Hindlimb muscle (tissue), 1 donor: ENCODE data around the gene CLTC. TPM values are rescaled to one million over a fixed set of nuclear protein-coding genes. Genes with fewer than 3 reads are reported as not detected.
A peak's percentile ranks its signal among the peaks of the same experiment; 100 is the strongest.

Source experiments
- DNase-seq: peaks from one replicate; pipeline ENCODE4 v3.0.0-alpha.2; 2013
- polyA plus RNA-seq: library from polyadenylated mRNA; unstranded; fragments of 120-200 nt; gene quantifications from one replicate; pipeline ENCODE4 v1.2.1, GENCODE V29; 2013; ENCODE audit not compliant: insufficient read length

The CLTC gene
- polyA plus RNA-seq, 1 donor: 121 TPM

DNA sequence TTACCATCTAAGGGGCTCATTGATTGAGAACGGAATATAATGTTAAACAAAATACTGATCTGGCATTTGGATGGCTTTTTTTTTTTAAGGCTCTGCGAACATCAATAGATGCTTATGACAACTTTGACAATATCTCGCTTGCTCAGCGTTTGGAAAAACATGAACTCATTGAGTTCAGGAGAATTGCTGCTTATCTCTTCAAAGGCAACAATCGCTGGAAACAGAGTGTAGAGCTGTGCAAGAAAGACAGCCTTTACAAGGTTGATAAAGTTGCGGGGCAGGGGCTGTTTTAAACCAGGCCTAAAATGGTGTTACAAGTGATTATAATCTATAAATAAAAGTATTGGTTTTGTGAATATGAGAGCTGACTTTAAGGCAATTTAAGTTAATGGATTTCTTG is 65.3 kb downstream of the CLTC start:
- DNase-seq: no peak

- DNase-seq: no peak
Observed at GRCh38 chr17:59688008-59688407, 68.3 kb downstream of the CLTC start.

DNA sequence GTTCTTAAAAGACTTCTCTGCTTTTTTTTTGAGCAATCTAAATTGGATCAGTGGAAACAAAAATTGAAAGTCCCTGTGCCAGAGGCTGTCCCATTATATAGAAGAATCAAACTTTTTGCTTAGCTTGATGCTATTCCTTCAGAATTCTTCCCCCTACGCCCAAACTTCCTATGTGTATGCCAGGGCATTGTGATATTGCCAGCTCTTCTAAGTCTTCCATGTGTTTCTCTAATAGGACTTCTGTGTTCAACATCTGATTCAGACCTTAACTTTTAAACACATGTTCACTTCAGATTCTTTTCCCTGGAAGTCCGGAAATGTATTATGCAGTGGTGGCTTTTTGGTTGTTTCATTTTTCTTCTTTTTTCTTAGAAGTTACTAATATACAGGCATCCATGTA is 68.8 kb downstream of the CLTC start:
- peak; percentile 30 for DNase-seq

- DNase-seq: no peak
Observed at GRCh38 chr17:59693582-59693981, 73.9 kb downstream of the CLTC start.

- DNase-seq: no peak
Observed at GRCh38 chr17:59694344-59694743, 74.6 kb downstream of the CLTC start.

DNA sequence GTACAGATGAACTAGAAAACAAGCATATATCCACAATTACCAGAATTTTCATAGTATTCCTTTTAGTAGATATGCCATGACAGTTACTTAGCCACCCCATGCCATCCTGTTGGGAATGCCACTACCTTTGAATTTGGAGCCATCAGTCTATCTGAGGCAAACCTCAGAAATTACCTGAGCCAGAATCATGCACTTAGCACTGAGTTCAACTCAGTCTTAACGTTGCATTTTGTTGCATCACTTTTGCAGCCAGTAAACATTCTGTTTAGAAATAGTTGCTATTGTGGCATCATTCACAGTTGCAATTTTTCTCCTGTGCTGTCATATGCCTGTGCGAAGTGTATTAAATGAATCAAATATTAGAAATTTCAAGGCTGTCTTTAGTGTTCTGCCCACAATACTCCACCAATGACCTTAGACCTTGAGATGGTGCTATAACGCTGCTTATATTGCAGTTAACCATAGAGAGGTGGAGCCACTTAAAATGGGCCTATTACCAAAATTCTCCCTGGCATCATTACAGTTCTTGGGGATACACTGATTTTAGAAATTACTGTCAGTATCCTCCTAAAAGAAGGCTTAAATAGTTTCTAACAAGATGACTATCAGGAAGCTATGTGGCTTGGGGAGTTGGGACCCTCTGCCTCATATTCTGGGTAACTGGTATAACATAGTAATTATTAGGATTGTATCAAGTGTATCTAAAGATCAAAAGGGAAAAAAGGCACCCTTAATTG is 76.4 kb downstream of the CLTC start:
- DNase-seq: no peak

DNA sequence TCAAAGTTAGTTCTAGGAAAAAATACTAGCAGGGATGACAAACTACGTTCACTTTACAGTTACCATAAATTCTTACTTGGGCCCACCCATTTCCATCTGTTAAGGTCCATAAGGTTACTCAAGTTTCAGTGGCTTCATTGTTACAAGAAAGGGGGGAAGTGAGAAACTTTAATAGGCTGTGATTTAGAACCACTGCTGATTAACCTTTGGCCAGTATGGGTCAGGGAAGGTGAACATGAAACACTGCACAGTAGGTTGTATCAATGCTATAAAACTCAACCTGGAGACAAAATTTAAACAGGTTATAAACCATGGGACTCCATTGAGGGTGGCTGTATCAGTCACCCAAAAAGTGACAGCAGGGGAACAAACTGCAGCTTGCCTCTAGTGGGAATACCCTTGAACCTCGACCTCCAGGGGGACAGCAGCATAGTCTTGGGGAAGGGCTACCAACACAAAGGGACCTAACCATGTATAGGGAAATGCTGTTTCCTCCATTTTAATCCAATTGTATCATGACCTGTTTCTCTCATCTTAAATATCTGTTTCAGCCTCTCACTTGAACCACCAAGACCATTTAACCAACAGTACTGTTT is 77.1 kb downstream of the CLTC start:
- no peak for DNase-seq

DNA sequence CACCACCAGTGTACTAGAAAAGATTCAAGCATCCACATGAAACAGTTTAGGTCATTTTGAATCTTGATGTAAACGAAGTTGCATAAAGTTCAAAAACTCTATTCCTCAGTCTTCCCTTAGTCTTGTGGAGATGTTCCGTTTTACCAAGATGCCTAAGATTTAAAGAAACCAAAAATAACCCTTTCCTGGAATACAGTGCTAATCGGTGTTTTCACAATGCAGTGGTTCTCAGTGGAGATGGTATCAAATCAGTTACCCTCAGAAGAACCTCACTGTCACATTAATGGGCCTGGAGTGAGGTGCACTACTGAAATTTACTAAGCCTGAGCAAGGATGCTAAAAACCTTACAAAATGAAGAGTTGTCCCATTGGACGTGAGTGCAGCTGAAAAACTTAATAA is 78.4 kb downstream of the CLTC start:
- no peak for DNase-seq

- no peak for DNase-seq
Observed at GRCh38 chr17:59699218-59699617, 79.5 kb downstream of the CLTC start.

DNA sequence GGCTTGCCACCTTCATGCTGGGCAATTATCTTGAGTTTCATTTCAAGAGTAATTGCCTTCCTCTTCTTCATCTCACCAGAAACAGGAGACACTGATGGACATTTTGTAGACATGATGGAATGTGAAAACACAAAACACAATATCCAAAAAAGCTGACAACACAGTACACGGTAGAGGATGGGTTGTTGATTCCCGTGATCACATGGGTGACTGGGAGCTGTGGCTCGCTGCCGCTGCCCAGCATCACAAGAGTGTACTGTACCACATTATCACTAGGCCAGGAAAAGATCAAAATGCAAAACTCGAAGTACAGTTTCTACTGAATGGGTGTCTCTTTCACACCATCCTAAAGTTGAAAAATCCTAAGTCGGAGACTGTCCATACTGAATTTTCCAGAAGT is 80.1 kb downstream of the CLTC start:
- no peak for DNase-seq

DNA sequence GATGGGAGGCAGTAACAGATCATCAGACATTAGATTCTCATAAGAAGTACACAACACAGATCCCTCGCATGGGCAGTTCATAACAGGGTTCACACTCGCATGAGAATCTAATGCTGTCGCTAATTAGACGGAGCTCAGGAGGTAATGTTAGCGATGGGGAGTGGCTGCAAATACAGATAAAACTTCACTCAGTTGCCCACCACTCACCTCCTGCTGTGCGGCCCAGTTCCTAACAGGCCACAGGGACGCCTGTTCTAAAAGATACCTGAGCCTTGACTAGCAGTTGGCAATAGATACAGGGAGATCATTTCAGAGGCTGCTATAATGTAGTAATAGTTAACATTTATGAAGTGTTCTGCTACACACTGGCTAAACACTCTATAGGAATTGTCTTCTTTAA is 82.6 kb downstream of the CLTC start:
- no peak for DNase-seq

- DNase-seq: peak; percentile 96
Observed at GRCh38 chr17:59707149-59707970, 87.7 kb downstream of the CLTC start, which contains the start of the genes PTRH2 and VMP1. Gene PTRH2, minus strand, starts transcription at chr17:59707430. Its CDS starts 9,452 bp downstream, at chr17:59697978. Gene VMP1, plus strand, starts transcription at chr17:59707654. Its CDS starts 23,793 bp downstream, at chr17:59731447.

- no peak for DNase-seq
Observed at GRCh38 chr17:59707971-59708430, 88.3 kb downstream of the CLTC start.

DNA sequence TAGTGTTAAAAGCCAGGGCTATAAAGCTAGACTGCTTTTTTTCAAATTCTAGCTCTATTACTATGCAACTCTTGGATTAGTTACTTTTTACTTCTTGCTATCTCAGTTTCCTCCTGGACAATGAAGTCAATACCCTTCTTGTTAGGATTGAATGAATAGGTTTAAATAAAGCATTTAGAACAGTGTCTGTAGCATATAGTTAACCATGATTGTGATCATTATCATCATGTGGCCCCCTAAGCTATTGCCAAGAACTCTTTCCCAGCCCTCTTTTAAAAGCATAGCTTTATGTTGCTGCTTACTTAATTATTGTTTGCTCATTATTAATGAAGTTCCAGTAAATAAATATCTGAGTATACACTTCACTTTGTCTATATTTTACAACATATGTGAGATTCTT is 92.2 kb downstream of the CLTC start:
- DNase-seq: no peak

GRCh38 chr17:59712862-59713261 is 93.2 kb downstream of the CLTC start:
- no peak for DNase-seq

- DNase-seq: no peak
Observed at GRCh38 chr17:59714255-59714654, 94.6 kb downstream of the CLTC start.

GRCh38 chr17:59716427-59716826 is 96.7 kb downstream of the CLTC start:
- no peak for DNase-seq

DNA sequence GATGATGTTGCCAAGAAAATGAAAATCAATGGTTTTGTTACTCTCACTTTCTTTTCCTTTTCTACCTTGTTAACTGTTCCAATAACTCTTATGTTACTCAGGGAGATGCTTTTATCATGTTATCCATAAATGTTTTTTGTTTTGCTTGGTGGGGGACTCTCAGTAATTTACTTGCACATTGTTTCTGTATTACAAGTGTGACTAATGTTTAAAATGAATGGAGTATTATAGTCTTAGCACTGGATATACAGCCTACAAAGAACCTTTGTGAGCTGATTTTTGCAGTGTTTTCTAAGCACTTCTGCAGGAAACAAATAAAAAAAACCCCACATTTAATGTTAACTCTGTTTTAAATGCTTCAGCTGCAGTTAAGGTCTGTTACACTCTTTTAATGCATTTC is 99.8 kb downstream of the CLTC start:
- no peak for DNase-seq

GRCh38 chr17:59722623-59723022 is 102.9 kb downstream of the CLTC start:
- DNase-seq: no peak

- no peak for DNase-seq
Observed at GRCh38 chr17:59723041-59723440, 103.3 kb downstream of the CLTC start.

DNA sequence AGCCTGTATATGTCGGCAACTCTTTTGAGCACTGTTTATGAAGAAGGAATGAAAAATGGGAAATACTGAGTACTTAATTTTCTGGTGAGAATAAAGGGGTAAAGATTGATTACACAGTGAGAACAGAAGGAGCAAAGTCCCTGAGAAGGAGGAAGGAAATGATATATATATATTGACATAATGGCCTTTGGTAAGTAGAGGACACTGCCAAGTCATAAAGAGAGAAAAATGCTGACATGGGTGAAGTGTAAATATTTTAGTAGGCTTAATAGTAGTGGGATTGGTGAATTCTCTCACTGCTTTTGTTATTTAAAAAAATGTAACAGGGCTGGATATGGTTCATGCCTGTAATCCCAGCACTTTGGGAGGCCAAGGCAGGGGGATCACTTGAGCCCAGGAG is 103.9 kb downstream of the CLTC start:
- no peak for DNase-seq

GRCh38 chr17:59725691-59726090 is 106.0 kb downstream of the CLTC start:
- no peak for DNase-seq

GRCh38 chr17:59727817-59728533 is 108.3 kb downstream of the CLTC start:
- DNase-seq: no peak
